Measurements from ENCODE around the gene SAMD9L.

- no peak for TF ChIP-seq CTCF (optimal IDR thresholded peaks at IDR 0.05 in 1 of 3, IDR thresholded peaks at IDR 0.05 in 1 of 3, conservative IDR thresholded peaks at IDR 0.05 in 1 of 3; ENCODE audit: extremely low read depth in 1 of 3, insufficient read depth in 2 of 3, low read length in 3 of 3)
- no peak for TF ChIP-seq EZH2 (IDR thresholded peaks at IDR 0.05; ENCODE audit: low read length)
Measured at GRCh38 chr7:93156884-93157283, 8.7 kb upstream of the SAMD9L start.
